DMS 273 treated with DMSO at 0.1 percent for 48 hours (cell line): Measurements from ENCODE around the gene PEG3.

Experiments
- DNase-seq: peaks from one replicate; lab custom pipeline; 2025; lab: John Stamatoyannopoulos, UW

The PEG3 gene

DNA sequence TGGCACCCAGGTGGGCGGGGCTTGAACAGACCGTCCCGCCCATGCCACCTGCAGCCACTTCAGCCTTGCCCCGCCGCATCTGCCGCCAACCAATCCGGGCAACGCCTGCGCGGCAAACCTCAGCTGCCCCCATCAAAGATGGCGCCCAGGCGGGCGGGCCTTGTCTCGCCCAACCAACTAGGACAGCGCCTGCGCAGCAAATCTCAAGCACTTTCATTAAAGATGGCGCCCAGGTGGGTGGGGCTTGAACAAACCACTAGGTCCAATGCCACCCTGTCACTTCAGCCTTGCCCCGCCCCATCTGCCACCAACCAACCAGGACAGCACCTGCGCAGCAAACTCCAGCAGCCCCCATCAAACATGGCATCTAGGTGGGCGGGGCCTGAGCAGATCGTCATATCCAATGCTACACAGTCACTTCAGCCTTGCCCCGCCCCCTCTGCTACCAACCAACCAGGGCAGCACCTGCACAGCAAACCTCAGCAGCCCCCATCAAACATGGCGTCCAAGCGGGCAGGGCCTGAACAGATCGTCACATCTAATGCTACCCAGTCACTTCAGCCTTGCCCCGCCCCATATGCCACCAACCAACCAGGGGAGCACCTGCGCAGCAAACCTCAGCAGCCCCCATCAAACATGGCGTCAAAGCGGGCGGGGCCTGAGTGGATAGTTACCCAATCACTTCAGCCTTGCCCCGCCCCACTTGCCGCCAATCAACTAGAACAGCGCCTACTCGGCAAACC lies 1.4 kb downstream of the PEG3 start:
- DNase-seq, result peak; percentile 99

DNA sequence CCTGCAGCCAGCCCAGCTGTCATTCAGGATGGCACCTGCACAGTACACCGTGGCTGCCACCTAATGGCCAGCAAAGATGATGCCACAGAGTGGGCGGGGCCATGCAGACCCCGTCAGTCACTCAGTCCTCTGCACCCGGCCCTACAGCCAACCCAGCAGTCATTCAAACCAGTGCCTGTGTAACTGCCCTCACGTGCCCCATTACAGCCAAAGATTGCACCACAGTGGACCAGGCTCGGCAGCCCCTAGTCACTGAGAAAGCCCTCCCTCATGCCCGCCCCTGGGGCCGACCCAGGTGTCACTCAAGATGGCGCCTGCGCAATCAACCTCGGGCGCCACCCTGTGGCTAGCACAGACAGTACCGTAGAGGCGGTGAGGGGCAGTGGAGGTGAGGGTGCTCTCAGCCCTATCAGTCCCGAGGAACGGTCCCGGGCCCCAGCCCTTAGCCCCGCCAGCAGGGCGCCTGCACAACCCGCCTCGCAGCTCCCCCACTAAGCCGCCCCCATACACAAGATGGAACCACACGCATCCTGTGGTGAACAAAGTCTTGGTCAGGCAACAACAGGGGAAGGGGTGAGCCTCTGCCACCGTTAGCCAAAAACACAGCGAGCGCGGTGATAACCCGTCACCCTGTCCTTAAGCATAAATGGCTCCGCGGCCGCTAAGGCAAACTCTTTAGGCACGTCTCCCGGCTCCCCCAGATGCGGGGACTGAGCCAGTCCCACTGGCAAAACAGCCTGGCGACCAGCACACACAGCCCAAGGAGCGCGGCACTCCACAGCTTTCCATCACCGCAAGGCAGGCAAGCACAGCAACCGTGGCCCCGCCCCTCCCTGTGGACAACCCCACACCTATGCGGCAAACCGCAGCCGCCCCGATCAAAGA lies 2.3 kb downstream of the PEG3 start:
- DNase-seq, result peak; percentile 48

DNA sequence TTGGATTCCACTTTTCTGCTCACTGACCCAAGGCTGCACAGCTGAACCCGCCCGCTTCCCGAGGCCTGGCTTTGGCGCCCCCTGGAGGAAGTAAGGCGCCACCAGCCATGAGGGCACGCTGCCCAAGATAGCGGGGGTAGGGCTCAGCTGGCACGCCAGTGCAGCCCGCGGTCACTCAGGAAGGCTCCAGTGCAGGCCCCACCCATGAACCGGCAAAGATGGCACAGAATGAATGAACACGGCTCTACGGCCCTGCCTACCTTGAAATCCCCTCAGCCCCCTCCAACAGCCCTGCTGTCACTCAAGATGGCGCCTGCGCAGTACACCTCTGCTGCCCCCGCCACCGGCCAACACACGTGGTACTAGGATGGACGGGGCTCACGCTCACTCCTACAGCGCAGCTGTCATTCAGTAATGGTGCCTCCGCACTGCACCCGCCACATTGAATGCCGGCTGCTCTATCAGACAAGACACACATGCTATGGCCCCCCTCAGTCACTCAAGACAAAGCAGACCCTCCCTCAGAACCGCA lies 3.0 kb downstream of the PEG3 start:
- peak; percentile 76 for DNase-seq

DNA sequence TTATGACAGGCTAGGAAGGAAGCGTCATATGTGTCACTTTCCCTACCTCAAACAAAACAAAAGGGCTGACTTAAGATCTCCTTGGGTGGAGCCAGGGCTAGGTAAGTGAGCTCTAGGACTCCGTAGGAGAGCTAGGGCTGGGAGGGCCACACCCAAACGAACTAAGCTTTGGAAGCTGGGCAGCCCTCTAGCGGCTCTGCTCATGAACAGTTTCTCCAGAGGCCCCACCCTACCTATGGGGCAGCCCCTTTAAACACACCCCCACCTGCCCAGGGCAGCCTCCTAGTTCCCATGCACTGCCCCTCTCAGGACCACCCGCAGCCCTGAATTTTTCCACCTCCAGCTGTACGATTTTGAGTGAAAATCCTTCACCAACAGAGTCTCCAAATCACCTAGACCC lies 3.5 kb downstream of the PEG3 start:
- DNase-seq, result no peak

DNA sequence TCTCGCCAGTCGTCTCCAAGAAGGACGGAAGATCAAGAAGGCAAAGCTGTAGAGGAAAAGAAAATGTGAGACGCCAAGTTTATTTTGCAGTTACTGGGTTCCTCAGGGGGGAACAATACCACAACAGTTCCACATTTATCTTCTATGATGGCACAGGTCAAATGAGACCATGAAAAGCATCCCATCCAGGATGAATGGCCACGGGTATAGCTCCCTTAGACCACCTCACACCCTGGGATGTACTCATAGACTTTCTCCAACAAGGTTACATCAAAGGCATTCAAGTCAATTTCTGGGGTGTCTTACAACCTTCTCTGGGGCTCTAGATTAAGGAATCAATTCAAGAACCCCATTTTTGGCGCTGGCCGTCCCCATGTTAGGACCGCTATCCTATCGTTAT lies 4.5 kb downstream of the PEG3 start:
- DNase-seq, result no peak

DNA sequence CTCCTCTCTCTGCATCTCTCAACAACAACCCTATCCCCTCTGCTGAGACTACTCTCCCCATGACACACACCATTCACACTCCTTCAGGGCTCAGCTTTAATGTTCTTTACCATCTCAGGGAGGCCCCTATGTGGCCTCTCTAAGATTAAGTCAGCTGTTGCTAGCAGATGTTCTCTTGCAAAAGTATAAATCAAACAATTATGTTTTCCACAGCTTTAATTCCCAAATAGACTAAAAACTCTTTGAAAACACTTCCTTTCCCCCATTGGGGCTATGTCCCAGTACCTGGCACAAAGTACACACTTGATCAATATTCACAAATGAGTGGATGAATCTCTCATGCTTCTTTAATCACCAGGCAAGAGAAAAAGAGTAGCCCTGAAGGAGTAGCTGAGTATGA lies 5.1 kb downstream of the PEG3 start:
- DNase-seq, result no peak

DNA sequence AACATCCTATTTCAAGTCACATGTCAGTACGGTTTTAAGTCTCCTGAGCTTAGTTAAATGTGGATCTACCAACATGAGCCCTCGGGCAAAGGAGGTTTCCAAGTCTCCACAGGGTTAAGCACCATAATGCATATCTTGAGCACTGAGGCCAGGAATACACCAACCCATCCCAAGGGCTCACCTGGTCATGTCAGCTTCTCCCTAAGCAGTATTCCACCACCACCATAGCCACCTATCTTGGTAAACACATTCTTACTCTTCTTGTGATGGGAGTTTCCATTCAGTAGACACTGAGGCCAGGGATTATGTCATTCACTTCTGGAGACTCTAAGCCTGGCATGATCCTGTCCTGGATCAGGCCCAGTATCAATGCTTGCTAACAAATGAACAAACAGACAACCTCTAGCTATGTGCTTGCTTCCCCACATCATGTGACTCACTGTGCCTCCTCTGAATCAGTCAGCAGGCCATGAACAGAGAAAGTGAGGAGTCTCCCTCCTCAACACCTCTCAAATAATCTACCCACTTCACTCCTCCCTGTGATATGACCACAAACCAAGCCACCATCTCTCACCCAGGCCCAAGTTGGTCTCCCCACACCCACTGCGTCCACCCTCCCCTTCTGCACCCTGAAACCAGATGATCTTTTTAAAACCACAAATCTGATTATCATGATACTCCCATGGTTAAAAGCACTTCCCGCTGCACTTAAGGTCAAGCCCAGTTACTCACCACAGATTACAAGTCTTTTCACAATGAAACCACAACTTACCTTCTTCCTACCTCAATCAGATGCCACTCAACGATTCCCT lies 5.8 kb downstream of the PEG3 start:
- DNase-seq, result no peak

DNA sequence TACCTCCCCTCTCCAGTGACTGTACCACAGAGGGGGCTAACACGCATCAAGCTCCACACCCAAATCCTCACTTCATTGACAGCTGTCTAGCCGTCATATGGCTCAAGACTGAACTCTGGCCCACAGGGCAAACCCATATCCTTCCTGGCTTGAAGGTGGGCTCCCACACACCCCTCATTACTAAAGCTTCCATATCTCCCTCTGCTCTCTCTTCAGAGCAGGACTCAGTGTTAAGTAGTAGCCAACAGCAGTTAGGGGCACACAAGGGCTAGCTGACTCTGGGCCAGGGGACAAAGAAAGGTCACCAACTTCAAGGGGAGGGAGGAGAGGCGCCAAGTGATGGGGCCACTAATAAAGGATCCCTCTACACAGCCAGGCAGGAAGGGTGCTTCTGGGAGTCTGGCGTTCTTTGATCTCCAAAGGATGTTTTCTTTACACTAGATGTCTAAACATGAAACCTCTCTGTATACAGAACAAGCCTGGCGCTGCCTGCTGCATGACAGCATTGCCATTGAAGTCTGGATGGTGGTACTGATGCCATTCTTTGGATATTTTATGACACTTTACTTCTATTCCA lies 8.1 kb downstream of the PEG3 start:
- no peak for DNase-seq

DNA sequence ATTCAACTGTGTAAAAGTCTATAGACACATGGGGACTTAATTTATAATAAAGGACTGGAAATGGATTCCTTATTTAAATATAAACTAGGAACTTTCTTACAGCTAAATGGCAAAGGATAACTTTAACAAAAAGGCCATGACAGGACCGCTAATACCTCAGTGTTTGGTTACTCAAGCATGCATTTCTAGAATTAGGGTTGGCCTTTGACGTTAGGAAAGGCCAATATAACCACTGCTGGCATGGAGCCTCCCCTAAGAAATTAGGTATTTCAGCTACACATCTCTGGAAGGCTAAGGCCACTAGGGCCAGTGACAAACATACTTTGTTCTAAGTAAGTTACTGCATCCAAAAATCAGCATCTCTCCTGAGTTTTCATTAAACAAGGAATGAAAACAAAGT lies 9.3 kb downstream of the PEG3 start:
- DNase-seq, result no peak

DNA sequence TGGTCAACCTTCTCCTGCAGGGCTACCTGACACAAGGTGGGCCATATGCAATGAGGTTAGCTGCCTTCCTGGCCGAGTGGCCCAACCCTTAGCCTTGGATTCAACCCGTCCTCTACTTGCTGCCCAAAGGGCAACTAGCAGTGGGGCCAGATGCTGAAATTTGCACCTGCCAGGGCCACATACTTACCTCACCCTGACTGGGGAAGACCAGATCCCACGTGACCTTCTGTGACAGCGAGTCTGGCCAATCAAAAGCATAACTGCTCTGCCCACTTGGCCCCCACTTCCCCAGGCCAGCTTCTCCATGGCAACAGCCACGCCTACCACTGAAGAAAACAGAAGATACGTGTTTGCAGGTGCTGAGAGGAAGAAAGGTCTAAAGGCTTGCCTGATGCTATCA lies 10.9 kb downstream of the PEG3 start:
- DNase-seq, result no peak

DNA sequence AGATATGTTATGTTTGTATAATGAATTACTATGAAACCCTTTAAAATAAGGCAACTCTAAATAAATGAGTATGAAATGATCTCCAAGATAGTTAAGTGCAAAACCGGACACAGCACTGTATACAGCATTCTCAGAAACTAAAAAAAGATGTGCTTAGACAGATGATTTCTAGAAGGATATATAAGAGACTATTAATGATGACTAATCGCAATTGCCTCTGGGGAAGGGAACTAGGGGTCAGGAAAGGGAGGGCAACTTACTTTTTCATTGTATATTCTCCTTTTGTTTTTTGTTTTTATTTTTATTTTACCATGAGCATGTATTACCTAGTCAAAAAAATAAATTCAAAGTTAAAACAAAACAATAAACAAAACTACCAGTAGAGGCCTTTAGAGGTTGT lies 12.8 kb downstream of the PEG3 start:
- DNase-seq, result no peak

DNA sequence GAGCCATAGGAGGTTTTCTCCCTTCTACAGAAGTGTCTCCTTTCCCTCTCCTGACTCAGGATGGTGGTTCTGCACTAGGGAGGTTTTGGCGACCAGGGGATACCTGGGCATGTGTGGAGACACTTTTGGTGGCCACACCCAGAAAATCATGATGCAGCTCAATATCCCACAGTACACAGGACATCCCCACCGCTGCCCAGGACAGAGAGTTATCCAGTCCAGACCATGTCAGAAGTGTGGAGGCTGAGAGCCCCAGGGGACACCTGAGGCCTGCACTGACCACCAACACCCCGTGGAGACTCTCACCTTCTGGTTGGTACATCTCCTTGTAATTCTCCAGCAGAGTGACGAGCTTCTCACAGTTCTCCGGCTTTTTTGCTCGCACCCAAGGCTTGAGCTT lies 16.6 kb downstream of the PEG3 start:
- no peak for DNase-seq

DNA sequence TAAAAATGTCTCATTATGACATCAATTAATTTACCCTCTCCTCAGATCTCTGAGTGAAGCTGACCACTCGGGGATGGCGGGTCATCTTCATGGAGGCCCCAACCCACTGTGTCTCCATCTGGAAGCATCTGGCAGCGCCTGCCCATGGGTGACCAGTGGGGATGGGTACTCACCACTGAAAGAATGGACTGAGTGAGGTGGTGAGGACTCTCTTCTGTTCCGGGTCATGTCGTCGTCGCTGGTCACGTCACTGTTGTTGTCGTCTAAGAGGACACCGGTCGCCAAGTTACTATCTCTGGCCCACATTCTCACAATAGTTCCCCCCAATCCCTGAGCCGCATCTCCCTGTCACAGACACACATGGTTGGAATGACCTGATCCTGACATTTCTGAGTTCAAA lies 17.1 kb downstream of the PEG3 start:
- no peak for DNase-seq

DNA sequence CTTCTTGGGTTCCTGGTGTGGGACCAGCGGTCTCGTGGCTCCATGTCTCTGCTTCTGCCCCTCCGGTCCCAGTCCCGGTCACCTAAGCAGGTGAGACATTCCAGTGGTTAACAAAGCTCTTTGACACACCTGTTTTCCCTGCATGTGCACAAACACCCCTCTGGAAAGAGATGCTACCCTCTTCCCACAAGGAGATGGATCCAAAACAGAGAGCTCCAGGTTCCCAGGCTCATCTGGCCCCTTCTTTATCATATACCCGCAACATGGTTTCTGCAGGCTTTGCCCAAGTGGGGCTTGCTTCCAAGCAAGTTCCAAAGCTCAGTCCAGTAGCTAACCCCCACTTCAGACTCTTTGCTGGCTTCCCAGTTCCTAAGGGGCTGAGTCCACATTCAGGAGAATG lies 17.8 kb downstream of the PEG3 start:
- DNase-seq, result no peak

DNA sequence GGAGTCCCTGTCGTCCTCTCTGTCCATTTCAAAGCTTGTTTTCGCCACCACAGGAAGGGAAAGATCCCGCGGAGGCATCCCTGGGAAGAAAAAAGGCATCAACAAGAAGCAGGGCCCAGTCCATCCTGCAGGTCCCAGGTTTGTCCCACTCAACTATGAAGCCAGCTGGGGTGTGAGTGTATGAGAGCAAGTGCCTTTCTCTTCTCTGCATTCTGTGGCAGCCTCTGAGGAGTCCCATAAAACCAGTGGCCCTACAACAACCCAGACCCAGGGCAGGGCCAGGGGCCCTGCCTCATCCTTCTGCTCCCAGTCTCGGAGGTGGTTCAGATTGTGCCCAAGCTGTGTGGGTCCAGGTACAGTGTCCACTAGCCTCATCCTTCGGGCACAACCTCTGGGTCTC lies 18.9 kb downstream of the PEG3 start:
- no peak for DNase-seq

DNA sequence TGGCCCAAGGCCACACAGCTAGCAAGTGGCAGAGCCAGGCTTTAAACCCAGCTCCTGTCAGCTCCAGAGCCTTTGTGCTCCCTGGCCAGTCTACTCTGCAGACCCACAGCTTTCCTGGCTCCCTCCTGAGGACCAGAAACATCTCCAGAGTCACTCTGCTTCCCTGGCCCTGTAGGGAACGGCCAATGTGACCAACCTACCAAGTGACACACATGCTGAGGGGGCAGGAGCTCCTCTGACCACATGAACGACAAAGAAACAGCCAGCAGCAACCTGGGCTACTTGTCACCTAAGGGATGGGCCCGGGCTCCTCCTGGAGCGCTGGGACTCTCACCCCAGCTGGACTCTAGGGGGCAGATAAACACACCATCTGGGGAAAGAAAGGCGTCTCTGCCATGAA lies 19.3 kb downstream of the PEG3 start:
- no peak for DNase-seq

DNA sequence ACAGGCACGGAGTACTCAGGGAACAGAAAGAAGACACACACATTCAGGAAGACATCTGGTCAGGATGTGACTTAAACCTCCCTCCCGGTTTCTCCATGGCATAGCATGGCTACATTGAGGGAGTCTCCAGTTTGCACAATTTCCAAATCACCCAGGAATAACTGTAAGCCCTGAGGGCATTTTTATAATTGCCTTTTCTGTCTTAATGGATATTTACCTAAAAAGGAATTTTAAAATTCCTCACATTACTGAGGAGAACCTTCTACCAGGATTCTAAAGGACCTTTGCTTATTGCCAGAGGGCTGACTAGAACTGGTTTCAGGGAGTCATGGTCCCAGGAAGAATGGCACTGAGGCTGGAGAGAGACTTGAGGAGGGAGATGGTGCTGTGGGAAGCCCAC lies 21.4 kb downstream of the PEG3 start:
- no peak for DNase-seq

DNA sequence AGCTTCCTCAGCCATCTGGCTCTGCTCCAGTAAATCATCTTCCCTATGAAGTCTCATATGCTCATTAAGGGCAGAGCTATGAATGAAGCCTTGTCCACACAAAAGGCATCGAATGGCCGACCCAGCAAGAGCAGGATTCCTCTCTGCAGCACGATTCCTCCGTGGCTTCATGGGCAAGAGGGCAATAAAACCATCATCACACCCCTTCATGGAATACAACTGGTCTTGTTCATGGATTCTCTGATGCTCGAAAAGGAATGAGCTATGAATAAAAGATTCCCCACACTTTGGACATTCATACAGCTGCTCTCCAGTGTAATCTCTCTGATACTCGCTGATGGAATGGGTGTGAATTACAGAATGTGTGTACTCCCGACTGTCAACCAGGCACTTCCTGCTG lies 25.9 kb downstream of the PEG3 start:
- DNase-seq, result no peak

DNA sequence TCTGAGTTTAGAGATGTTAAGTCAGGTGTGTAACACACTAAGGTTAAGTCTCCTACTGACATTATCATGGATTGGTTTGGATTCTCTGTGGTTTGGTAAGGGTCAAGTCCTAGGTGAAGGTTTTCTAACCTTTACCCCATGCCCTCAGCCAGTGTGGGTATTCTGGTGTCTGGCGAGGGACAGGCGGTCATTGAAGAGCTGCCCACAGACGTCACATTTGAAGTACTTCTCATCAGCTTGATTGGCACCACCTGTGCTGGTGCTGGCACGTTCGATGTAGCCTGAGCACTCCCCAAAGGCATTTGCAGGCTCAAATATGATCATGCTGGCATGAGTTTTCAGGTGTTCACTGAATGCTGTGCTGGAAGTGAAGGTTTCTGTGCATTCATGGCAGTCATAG lies 27.0 kb downstream of the PEG3 start:
- no peak for DNase-seq

DNA sequence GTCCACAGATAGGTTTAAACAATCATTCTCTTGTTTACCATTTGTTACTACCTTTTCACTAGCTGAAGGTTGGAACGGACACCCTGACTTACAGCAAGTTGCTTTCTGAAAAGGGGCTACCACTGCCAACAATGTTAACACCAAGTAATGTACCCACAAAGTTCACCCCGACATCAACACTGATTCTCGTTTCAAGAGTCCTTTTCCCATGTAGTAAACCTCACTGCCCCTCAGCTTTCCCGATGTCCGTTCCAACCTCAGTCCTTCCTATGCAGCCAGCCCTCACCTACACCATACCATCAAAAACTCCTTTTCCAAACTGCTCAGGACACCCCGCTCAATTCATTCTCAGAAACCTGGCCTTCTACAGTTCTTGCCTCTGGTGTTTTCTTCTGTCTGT lies 29.0 kb downstream of the PEG3 start:
- no peak for DNase-seq

DNA sequence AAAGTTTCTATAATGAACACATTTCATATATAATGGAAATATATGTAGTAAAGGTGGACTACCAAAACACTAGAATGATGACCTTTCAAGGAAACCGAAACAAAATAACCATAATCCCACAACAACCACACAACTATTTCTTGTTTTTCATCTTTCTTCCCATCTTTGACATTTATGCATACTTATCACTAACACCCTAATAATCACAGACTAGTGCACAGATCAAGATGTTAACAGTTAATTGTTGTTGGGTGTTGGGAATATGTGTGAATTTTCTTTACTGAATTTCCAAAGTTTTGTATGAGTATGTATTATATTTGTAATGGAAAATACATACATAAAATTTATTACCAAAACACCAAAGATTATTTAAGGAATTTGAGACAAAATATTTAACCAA lies 30.3 kb downstream of the PEG3 start:
- no peak for DNase-seq

DNA sequence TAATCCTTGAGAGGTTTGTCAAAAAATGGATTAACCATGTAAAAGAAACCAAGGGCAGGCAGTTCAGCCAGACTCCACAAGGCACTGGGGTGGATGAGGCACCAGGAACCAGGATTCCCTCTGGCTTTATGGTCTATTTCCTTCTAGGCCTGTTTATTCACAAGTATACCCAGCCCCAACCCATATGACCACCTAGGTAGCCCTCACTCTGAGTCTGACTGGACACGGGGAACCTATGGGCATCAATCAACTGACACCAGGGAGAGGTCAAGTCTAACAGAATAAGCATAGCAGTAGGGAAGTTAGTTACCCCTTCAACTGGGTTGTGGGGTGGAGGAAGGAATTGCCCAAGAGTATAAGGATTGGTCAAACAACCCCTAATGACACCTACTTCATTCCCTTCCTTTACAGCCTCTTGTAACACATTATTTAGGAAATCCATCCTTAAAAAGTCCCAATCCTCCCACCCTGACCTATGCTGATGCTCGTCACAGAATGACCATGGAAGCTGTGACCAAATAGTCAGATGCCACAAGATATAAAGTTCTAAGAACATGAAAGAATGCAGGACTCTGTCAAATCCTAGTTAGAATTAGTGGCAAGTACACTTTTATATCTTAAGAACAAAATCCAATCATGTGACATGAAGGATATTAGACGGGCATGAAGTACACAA lies 31.7 kb downstream of the PEG3 start:
- no peak for DNase-seq
